NCI-H1417 (cell line): ENCODE results near the gene HTR3B.

ENCODE experiments used
- DNase-seq, 3 experiments: peaks; one replicate each; lab custom pipeline; 2025; lab: John Stamatoyannopoulos, UW

Gene HTR3B

GRCh38 chr11:113991170-113991569, 86.6 kb downstream of the HTR3B start:
- no peak for DNase-seq

GRCh38 chr11:113991718-113992458, 87.3 kb downstream of the HTR3B start:
- DNase-seq, result peak; percentile 79 to 94 (median 85)

- peak in 2 of 3 experiments; percentile 79 to 96 for DNase-seq
Measured at GRCh38 chr11:113992459-113993110, 88.0 kb downstream of the HTR3B start.

GRCh38 chr11:113994077-113994954, 89.7 kb downstream of the HTR3B start:
- DNase-seq, result peak; percentile 2 to 73 (median 60)
